CD4-positive, alpha-beta T cell (primary cell): Measurements from ENCODE around the gene PLN. TPM values are rescaled to one million over a fixed set of nuclear protein-coding genes. Genes with fewer than 3 reads are reported as not detected.

ENCODE experiments used
- ATAC-seq: fragments of 200-7000 bp; cut with Tn5 transposase; one replicate; pipeline ENCODE4 v1.10.0; 2022; ENCODE audit warnings: mild to moderate bottlenecking; ENCODE audit not compliant: poor library complexity
- CTCF ChIA-PET: fragments of 350-600 bp; sonication (Branson Sonifier 250); formaldehyde crosslinking; loops from one replicate; lab custom pipeline; 2021; ENCODE audit warnings: antibody characterized with exemption, inconsistent platforms; lab: Charles Lee
- POLR2A ChIA-PET: fragments of 350-600 bp; sonication (Branson Sonifier 250); formaldehyde crosslinking; loops from one replicate; lab custom pipeline; 2021; ENCODE audit warnings: antibody characterized with exemption, inconsistent platforms; lab: Charles Lee
- DNase-seq, 14 experiments: peaks; one replicate each; pipeline ENCODE4 v3.0.0-alpha.2; 2013 to 2020; ENCODE audit warnings: mixed read lengths in 2 of 14
- H3K27ac ChIP-seq, 2 donors: one replicate each; pipeline versions ENCODE4 v1.5.1 to v1.7.0; 2013; ENCODE audit warnings: low read length in 2 of 2, low read depth in 1 of 2, mild to moderate bottlenecking in 1 of 2
- H3K27me3 ChIP-seq, 2 experiments: 1 replicate in 1 of 2; 2 replicates in 1 of 2; pipeline versions ENCODE4 v1.6.1 to v1.7.0; 2013; ENCODE audit warnings: low read length in 2 of 2, control low read depth in 1 of 2, mild to moderate bottlenecking in 1 of 2, moderate library complexity in 1 of 2; ENCODE audit not compliant: insufficient read depth in 2 of 2, control insufficient read depth in 1 of 2
- H3K36me3 ChIP-seq: one replicate; pipeline ENCODE4 v1.6.1; 2013; ENCODE audit warnings: low read length, control low read depth; ENCODE audit not compliant: insufficient read depth
- H3K4me1 ChIP-seq: one replicate; pipeline ENCODE4 v1.6.1; 2013; ENCODE audit warnings: low read length, control low read depth; ENCODE audit not compliant: insufficient read depth
- H3K4me3 ChIP-seq: one replicate; pipeline ENCODE4 v1.5.1; 2013; ENCODE audit warnings: mild to moderate bottlenecking, low read length, moderate library complexity
- H3K9me3 ChIP-seq, 2 experiments: 1 replicate in 1 of 2; 2 replicates in 1 of 2; pipeline versions ENCODE4 v1.6.1 to v1.7.0; 2013; ENCODE audit warnings: low read length in 2 of 2, mild to moderate bottlenecking in 2 of 2, control low read depth in 1 of 2, moderate library complexity in 1 of 2; ENCODE audit not compliant: control insufficient read depth in 1 of 2, insufficient read depth in 1 of 2
- H3K27ac Mint-ChIP-seq: one replicate; pipeline ENCODE4 v1.8.0; 2020; ENCODE audit warnings: mixed read lengths
- H3K27me3 Mint-ChIP-seq: one replicate; pipeline ENCODE4 v1.8.0; 2021; ENCODE audit warnings: mixed read lengths
- H3K36me3 Mint-ChIP-seq: one replicate; pipeline ENCODE4 v1.8.0; 2021; ENCODE audit warnings: low read depth, mixed read lengths
- H3K4me1 Mint-ChIP-seq: one replicate; pipeline ENCODE4 v1.8.0; 2021; ENCODE audit warnings: low read depth, mixed read lengths
- H3K4me3 Mint-ChIP-seq: one replicate; pipeline ENCODE4 v1.8.0; 2020; ENCODE audit warnings: mild to moderate bottlenecking, mixed read lengths
- H3K9me3 Mint-ChIP-seq: one replicate; pipeline ENCODE4 v1.8.0; 2020; ENCODE audit warnings: mixed read lengths
- CTCF ChIP-seq: fragments of 200-600 bp; IDR thresholded peaks from one replicate; pipeline ENCODE4 v1.8.0; 2022; ENCODE audit warnings: antibody characterized with exemption, mild to moderate bottlenecking
- intact Hi-C, 2 experiments: fragments of 100-400 bp; cut with DNase I in 1 of 2; cut with micrococcal nuclease in 1 of 2; formaldehyde crosslinking; loops; one replicate each; pipeline versions ENCODE4 v1.15.1 to v1.9.0; 2023 to 2025; cut with DNase I, micrococcal nuclease
- total RNA-seq, 174 experiments: library from RNA in 2 of 174; stranded (reverse) in 2 of 174; gene quantifications; one replicate each; pipeline ENCODE4 v1.2.3 and lab custom pipeline; 2021 to 2026

The PLN gene
- total RNA-seq, 2 experiments from 2014 or later = not detected

GRCh38 chr6:118525913-118526780 is 21.9 kb upstream of the PLN start:
- no peaks in the 10 kb centered on the region for H3K27me3 ChIP-seq
- H3K27ac ChIP-seq = no peak overlapping the region
- peaks cover 55% of the 10 kb centered on the region for H3K4me1 Mint-ChIP-seq
- intact Hi-C loops = no loop called here
- H3K27ac Mint-ChIP-seq = no peak overlapping the region
- H3K9me3 Mint-ChIP-seq = no peaks in the 10 kb centered on the region
- no peak for DNase-seq
- no peak overlapping the region for H3K4me3 ChIP-seq
- no peak for ATAC-seq
- no peak for TF ChIP-seq CTCF
- peaks cover 29% of the 10 kb centered on the region for H3K36me3 ChIP-seq
- H3K4me3 Mint-ChIP-seq = no peak overlapping the region
- no peaks in the 10 kb centered on the region for H3K9me3 ChIP-seq
- H3K4me1 ChIP-seq = peaks cover 15% of the 10 kb centered on the region
- ChIA-PET CTCF (no interaction called here), POLR2A (no interaction called here)
- no peaks in the 10 kb centered on the region for H3K27me3 Mint-ChIP-seq
- H3K36me3 Mint-ChIP-seq = peaks cover 61% of the 10 kb centered on the region

GRCh38 chr6:118528129-118528528 is 20.0 kb upstream of the PLN start:
- H3K4me1 ChIP-seq = peaks cover 15% of the 10 kb centered on the region
- ChIA-PET POLR2A (no interaction called here), CTCF (no interaction called here)
- no peaks in the 10 kb centered on the region for H3K27me3 ChIP-seq
- Mint-ChIP-seq H3K9me3 (no peaks in the 10 kb centered on the region), H3K27ac (peak overlapping the region; percentile 18), H3K4me3 (no peak overlapping the region), H3K4me1 (peaks cover 68% of the 10 kb centered on the region), H3K27me3 (no peaks in the 10 kb centered on the region), H3K36me3 (peaks cover 61% of the 10 kb centered on the region)
- H3K36me3 ChIP-seq = peaks cover 15% of the 10 kb centered on the region
- TF ChIP-seq CTCF = no peak
- no peak for DNase-seq
- no peak overlapping the region for H3K4me3 ChIP-seq
- ATAC-seq = no peak
- no peaks in the 10 kb centered on the region for H3K9me3 ChIP-seq
- no peak overlapping the region for H3K27ac ChIP-seq
- intact Hi-C loops = no loop called here

- H3K4me1 ChIP-seq = peaks cover 12% of the 10 kb centered on the region
- H3K4me1 Mint-ChIP-seq = peaks cover 62% of the 10 kb centered on the region
- CTCF ChIA-PET = no interaction called here
- POLR2A ChIA-PET = no interaction called here
- DNase-seq (no peak), ATAC-seq (no peak)
- H3K4me3 Mint-ChIP-seq = no peak overlapping the region
- intact Hi-C loops = no loop called here
- H3K27ac Mint-ChIP-seq = no peak overlapping the region
- H3K9me3 Mint-ChIP-seq = no peaks in the 10 kb centered on the region
- peaks cover 58% of the 10 kb centered on the region for H3K36me3 Mint-ChIP-seq
- H3K27me3 Mint-ChIP-seq = no peaks in the 10 kb centered on the region
- H3K27me3 ChIP-seq = no peaks in the 10 kb centered on the region
- H3K36me3 ChIP-seq = peaks cover 6% of the 10 kb centered on the region
- no peaks in the 10 kb centered on the region for H3K9me3 ChIP-seq
- no peak overlapping the region for H3K27ac ChIP-seq
- no peak overlapping the region for H3K4me3 ChIP-seq
- no peak for TF ChIP-seq CTCF
These were observed 18.3 kb upstream of the PLN start for GRCh38 chr6:118529756-118530155.
